A549 (cell line): Measurements from ENCODE around the gene ARHGAP22. TPM values are rescaled to one million over a fixed set of nuclear protein-coding genes. Genes with fewer than 3 reads are reported as not detected.

Experiments
- ATAC-seq, 2 experiments: fragments of 200-7000 bp in 1 of 2; fragments of >200 bp in 1 of 2; cut with Nextera tagmentation in 1 of 2; cut with Tn5 transposase in 1 of 2; 3 replicates each; pipeline versions ENCODE4 v1.8.0 to v1.9.1; 2018 to 2020; ENCODE audit warnings: mild to moderate bottlenecking in 1 of 2, moderate library complexity in 1 of 2
- CTCF ChIA-PET: fragments of 300-600 bp; sonication (Branson Sonifier 250); formaldehyde crosslinking; extraction: SDS; loops from one replicate; lab custom pipeline; 2021; ENCODE audit warnings: antibody characterized with exemption, inconsistent platforms; lab: Yijun Ruan, JAX
- POLR2A ChIA-PET: fragments of 350-600 bp; formaldehyde crosslinking; extraction: SDS; loops from one replicate; lab custom pipeline; 2021; ENCODE audit warnings: antibody characterized with exemption, inconsistent platforms; lab: Yijun Ruan, JAX
- DNase-seq, 2 experiments: peaks; one replicate each; pipeline versions ENCODE4 v3.0.0 to v3.0.0-alpha.2; 2011 to 2016; ENCODE audit warnings: low read depth in 1 of 2, low spot score in 1 of 2
- FAIRE-seq: peaks from 2 replicates; lab custom pipeline; 2011; peaks lifted over from hg19 to GRCh38; lab: Jason Lieb, UNC
- H3K27ac ChIP-seq, 2 experiments: fragments of >200 bp; sonication (Bioruptor Twin); formaldehyde crosslinking; 3 replicates each; pipeline ENCODE4 v1.5.1; 2016 to 2017
- H3K4me1 ChIP-seq: fragments of >200 bp; sonication (Bioruptor Twin); formaldehyde crosslinking; 3 replicates; pipeline ENCODE4 v1.6.1; 2016
- H3K4me2 ChIP-seq: fragments of >200 bp; sonication (Bioruptor Twin); formaldehyde crosslinking; 3 replicates; pipeline ENCODE4 v1.6.1; 2016
- H3K4me3 ChIP-seq: fragments of >200 bp; sonication (Bioruptor Twin); formaldehyde crosslinking; 3 replicates; pipeline ENCODE4 v1.5.1; 2016
- H3K9me3 ChIP-seq: fragments of >200 bp; sonication (Bioruptor Twin); formaldehyde crosslinking; 3 replicates; pipeline ENCODE4 v1.6.1; 2016
- BCL3 ChIP-seq: fragments of >200 bp; sonication (Bioruptor Twin); formaldehyde crosslinking; IDR thresholded peaks from 3 replicates; pipeline ENCODE4 v1.6.1; 2016
- BHLHE40 ChIP-seq: IDR thresholded peaks from 2 replicates; pipeline ENCODE4 v1.6.1; 2012; ENCODE audit warnings: low read depth, low read length, inconsistent platforms
- CBX2 ChIP-seq: fragments of 200-600 bp; sonication (generic); IDR thresholded peaks from 2 replicates; pipeline ENCODE4 v1.6.1; 2016; ENCODE audit warnings: low read depth, mild to moderate bottlenecking, borderline replicate concordance
- CHD4 ChIP-seq: fragments of 200-600 bp; sonication (generic); IDR thresholded peaks from 2 replicates; pipeline ENCODE4 v1.6.1; 2016; ENCODE audit warnings: antibody characterized with exemption, mild to moderate bottlenecking, borderline replicate concordance
- EHMT2 ChIP-seq: fragments of 200-600 bp; sonication (generic); IDR thresholded peaks from 2 replicates; pipeline ENCODE4 v1.6.1; 2016; ENCODE audit warnings: antibody characterized with exemption, low read depth, mild to moderate bottlenecking, moderate library complexity
- ELK1 ChIP-seq: fragments of 150-350 bp; IDR thresholded peaks from 2 replicates; pipeline ENCODE4 v1.6.1; 2014; ENCODE audit warnings: low read depth, mild to moderate bottlenecking, low read length
- EP300 ChIP-seq, 2 experiments: fragments of >200 bp; sonication (Bioruptor Twin); formaldehyde crosslinking; IDR thresholded peaks; 2 replicates in 1 of 2; 3 replicates in 1 of 2; pipeline ENCODE4 v1.6.1; 2016 to 2017
- HDAC2 ChIP-seq: fragments of 200-600 bp; sonication (generic); IDR thresholded peaks from 2 replicates; pipeline ENCODE4 v1.6.1; 2016
- JUNB ChIP-seq: fragments of >200 bp; sonication (Bioruptor Twin); formaldehyde crosslinking; IDR thresholded peaks from 2 replicates; pipeline ENCODE4 v1.6.1; 2016
- KDM5A ChIP-seq: fragments of 200-600 bp; sonication (generic); IDR thresholded peaks from 2 replicates; pipeline ENCODE4 v1.6.1; 2016; ENCODE audit warnings: antibody characterized with exemption, mild to moderate bottlenecking
- MAX ChIP-seq: IDR thresholded peaks from 2 replicates; pipeline ENCODE4 v1.6.1; 2012
- MAZ ChIP-seq: fragments of 150-350 bp; IDR thresholded peaks from 2 replicates; pipeline ENCODE4 v1.6.1; 2014; ENCODE audit warnings: antibody characterized with exemption, low read depth, low read length, borderline replicate concordance
- MYC ChIP-seq: IDR thresholded peaks from 2 replicates; pipeline ENCODE4 v1.6.1; 2012; ENCODE audit warnings: mild to moderate bottlenecking, inconsistent platforms, low read length, improper control_type of control experiment, borderline replicate concordance
- NFE2L2 ChIP-seq: fragments of 150-350 bp; conservative IDR thresholded peaks from 2 replicates; pipeline ENCODE4 v1.6.1; 2014; ENCODE audit warnings: low read length
- NPAS2 ChIP-seq: fragments of 250-450 bp; sonication (Bioruptor Pico); IDR thresholded peaks from 2 replicates; pipeline ENCODE4 v1.8.0; 2022; ENCODE audit warnings: mild to moderate bottlenecking, moderate library complexity, borderline replicate concordance
- POLR2AphosphoS2 ChIP-seq: conservative IDR thresholded peaks from 2 replicates; pipeline ENCODE4 v1.6.1; 2012; ENCODE audit warnings: low read length, improper control_type of control experiment, inconsistent platforms
- RAD21 ChIP-seq, 2 experiments: fragments of >200 bp in 1 of 2; sonication (Bioruptor Twin) in 1 of 2; formaldehyde crosslinking in 1 of 2; IDR thresholded peaks in 1 of 2; conservative IDR thresholded peaks in 1 of 2; 2 replicates in 1 of 2; 3 replicates in 1 of 2; pipeline ENCODE4 v1.6.1; 2012 to 2018; ENCODE audit warnings: inconsistent platforms in 1 of 2
- RCOR1 ChIP-seq: fragments of 150-350 bp; IDR thresholded peaks from 2 replicates; pipeline ENCODE4 v1.6.1; 2014; ENCODE audit warnings: antibody characterized with exemption, low read length, low read depth
- REST ChIP-seq: fragments of 200-600 bp; sonication (generic); IDR thresholded peaks from 2 replicates; pipeline ENCODE4 v1.6.1; 2016; ENCODE audit warnings: antibody characterized with exemption, mild to moderate bottlenecking, moderate library complexity
- RFX5 ChIP-seq: fragments of 450-650 bp; IDR thresholded peaks from 2 replicates; pipeline ENCODE4 v1.7.1; 2014; ENCODE audit warnings: antibody characterized with exemption, mild to moderate bottlenecking, moderate library complexity
- ZNF302 ChIP-seq: fragments of 250-450 bp; sonication (Bioruptor Pico); IDR thresholded peaks from 2 replicates; pipeline ENCODE4 v1.9.0; 2021; ENCODE audit warnings: inconsistent platforms, mild to moderate bottlenecking, moderate library complexity
- WGBS: methylation state at CpG from one replicate; pipeline ENCODE4 v1.1.6; 2017; ENCODE audit errors: missing lambda C conversion rate; 5-methylcytosine and 5-hydroxymethylcytosine counted together
- polyA plus RNA-seq, 4 experiments: library from polyadenylated mRNA; depleted of rRNA in 3 of 4; stranded (reverse); fragments of >200 nt; fragmentation: RNase III in 1 of 4; extraction: RNeasy Plus Mini Kit Qiagen cat#74134 plus additional on column Dnase treatment in 1 of 4; gene quantifications; 2 replicates in 3 of 4; 3 replicates in 1 of 4; pipeline ENCODE4 v1.2.3, GENCODE V29; 2011 to 2017

Gene ARHGAP22
- polyA plus RNA-seq, 2 of the 4 experiments (the other 2 are of a cell fraction): 1.9 to 3.2 TPM

- Histone ChIP-seq H3K27ac (no peak overlapping the region), H3K4me3 (no peak overlapping the region), H3K4me1 (no peaks in the 10 kb centered on the region), H3K4me2 (no peak overlapping the region), H3K9me3 (no peaks in the 10 kb centered on the region)
- POLR2A ChIA-PET: no interaction called here
- FAIRE-seq (no peak), DNase-seq (no peak), ATAC-seq (peak in 1 of 2 experiments; percentile 42; a peak in 3 of 6 replicates)
- 77% methylated on average over 8 of the region's 8 CpGs for WGBS
- TF ChIP-seq RFX5 (no peak), NPAS2 (no peak), EHMT2 (no peak), RCOR1 (no peak)
- CTCF ChIA-PET: interaction anchor here (0.9 to 1.8 kb wide), 3 partner anchors 12 to 100 kb away, joined by 3 to 6 read pairs (median 4); no protein-coding TSS in a partner anchor
These were observed 141.4 kb downstream of the ARHGAP22 start for GRCh38 chr10:48463318-48464003.

GRCh38 chr10:48462482-48463020, 142.3 kb downstream of the ARHGAP22 start:
- no peak overlapping the region for H3K4me3 ChIP-seq
- no peaks in the 10 kb centered on the region for H3K4me1 ChIP-seq
- ChIA-PET POLR2A (no interaction called here), CTCF (interaction anchor here (1.8 kb wide), 2 partner anchors 12 to 99 kb away, joined by 4 to 6 read pairs; no protein-coding TSS in a partner anchor)
- H3K9me3 ChIP-seq: no peaks in the 10 kb centered on the region
- no peak overlapping the region for H3K27ac ChIP-seq
- 88% methylated on average over 3 of the region's 5 CpGs for WGBS
- TF ChIP-seq CHD4 (no peak), KDM5A (no peak), REST (no peak), NFE2L2 (no peak), CBX2 (no peak)
- H3K4me2 ChIP-seq: no peak overlapping the region
- FAIRE-seq (no peak), ATAC-seq (no peak), DNase-seq (no peak)

GRCh38 chr10:48461623-48462481, 143.0 kb downstream of the ARHGAP22 start:
- WGBS: 87% methylated on average over 12 of the region's 12 CpGs
- CTCF ChIA-PET: interaction anchor here (1.8 kb wide), 2 partner anchors 13 to 98 kb away, joined by 4 to 6 read pairs; no protein-coding TSS in a partner anchor
- FAIRE-seq (no peak), DNase-seq (no peak), ATAC-seq (no peak)
- POLR2A ChIA-PET: no interaction called here
- no peak overlapping the region for H3K27ac ChIP-seq
- no peak overlapping the region for H3K4me2 ChIP-seq
- H3K4me1 ChIP-seq: no peaks in the 10 kb centered on the region
- no peaks in the 10 kb centered on the region for H3K9me3 ChIP-seq
- TF ChIP-seq ZNF302 (CRISPR knock-in tag): no peak
- no peak overlapping the region for H3K4me3 ChIP-seq

GRCh38 chr10:48460182-48460581, 144.7 kb downstream of the ARHGAP22 start:
- POLR2A ChIA-PET: no interaction called here
- Histone ChIP-seq H3K4me3 (no peak overlapping the region), H3K4me2 (no peak overlapping the region), H3K9me3 (no peaks in the 10 kb centered on the region), H3K4me1 (no peaks in the 10 kb centered on the region), H3K27ac (no peak overlapping the region)
- CTCF ChIA-PET: no interaction called here
- DNase-seq: no peak
- 81% methylated on average over 2 of the region's 2 CpGs for WGBS
- no peak for FAIRE-seq
- no peak for ATAC-seq
- no peak for TF ChIP-seq NPAS2
- no peak for TF ChIP-seq JUNB
- TF ChIP-seq MYC: no peak
- no peak for TF ChIP-seq CHD4
- no peak for TF ChIP-seq POLR2AphosphoS2
- no peak for TF ChIP-seq HDAC2
- TF ChIP-seq BCL3: no peak
- TF ChIP-seq ELK1: no peak
- TF ChIP-seq RAD21 (conservative IDR thresholded peaks at IDR 0.05 in 1 of 2, IDR thresholded peaks at IDR 0.05 in 1 of 2): no peak
- no peak for TF ChIP-seq MAX
- no peak for TF ChIP-seq EP300 (IDR thresholded peaks at IDR 0.05)
- TF ChIP-seq BHLHE40: no peak
- TF ChIP-seq MAZ: no peak
- TF ChIP-seq RFX5: no peak
